HG03460 (cell line): ENCODE measurements around the gene LY6G6C.

ENCODE experiments used
- ATAC-seq: cut with Tn5 transposase; IDR thresholded peaks from one replicate; pipeline ENCODE4 v1.9.1; 2021; ENCODE audit not compliant: unreplicated experiment

The LY6G6C gene

DNA sequence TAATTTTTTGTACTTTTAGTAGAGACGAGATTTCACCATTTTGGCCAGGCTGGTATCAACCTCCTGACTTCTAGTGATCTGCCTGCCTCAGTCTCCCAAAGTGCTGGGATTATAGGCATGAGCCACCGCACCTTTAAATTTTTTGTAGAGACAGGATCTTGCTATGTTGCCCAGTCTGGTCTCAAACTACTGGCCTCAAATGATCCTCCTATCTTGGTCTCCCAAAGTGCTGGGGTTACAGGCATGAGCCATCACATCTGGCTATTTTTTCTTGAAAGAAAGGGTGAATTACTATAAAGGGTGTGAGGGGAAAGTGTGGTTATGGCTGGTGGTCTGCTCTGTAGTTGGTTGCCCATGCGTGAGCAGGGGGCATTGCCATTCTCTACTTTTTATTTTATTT, 13.3 kb downstream of the LY6G6C start:
- no peak for ATAC-seq

DNA sequence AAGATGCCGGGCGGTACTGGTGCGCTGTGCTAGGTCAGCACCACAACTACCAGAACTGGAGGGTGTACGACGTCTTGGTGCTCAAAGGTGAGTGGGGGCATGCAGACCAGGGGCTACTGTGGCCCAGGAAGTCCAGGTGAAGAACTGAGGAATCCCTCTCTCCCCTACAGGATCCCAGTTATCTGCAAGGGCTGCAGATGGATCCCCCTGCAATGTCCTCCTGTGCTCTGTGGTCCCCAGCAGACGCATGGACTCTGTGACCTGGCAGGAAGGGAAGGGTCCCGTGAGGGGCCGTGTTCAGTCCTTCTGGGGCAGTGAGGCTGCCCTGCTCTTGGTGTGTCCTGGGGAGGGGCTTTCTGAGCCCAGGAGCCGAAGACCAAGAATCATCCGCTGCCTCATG, 13.8 kb downstream of the LY6G6C start:
- ATAC-seq, result no peak

GRCh38 chr6:31706599-31706998, 14.9 kb downstream of the LY6G6C start, which contains the start of gene LY6G6F:
TSS of gene LY6G6F (plus strand) at chr6:31706866. CDS start at chr6:31706907, 41 bp downstream.
- ATAC-seq, result no peak

DNA sequence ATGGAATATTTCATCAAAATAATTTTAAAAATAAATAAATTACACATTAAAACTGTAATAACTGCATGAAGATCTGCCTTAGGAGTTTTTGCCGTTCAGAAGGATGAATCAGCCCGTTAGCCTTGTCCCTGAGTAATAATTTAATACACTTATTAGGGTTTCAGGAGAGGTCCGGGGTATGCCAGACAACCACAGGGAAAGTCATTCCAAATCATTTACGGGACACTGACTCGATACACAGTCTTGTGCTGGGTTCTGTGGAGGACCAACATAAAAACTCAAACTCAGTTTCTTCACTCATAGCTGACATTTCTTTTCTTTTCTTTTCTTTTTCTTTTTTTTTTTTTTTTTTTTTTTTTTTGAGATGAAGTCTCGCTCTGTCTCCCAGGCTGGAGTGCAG, 15.6 kb downstream of the LY6G6C start:
- no peak for ATAC-seq

DNA sequence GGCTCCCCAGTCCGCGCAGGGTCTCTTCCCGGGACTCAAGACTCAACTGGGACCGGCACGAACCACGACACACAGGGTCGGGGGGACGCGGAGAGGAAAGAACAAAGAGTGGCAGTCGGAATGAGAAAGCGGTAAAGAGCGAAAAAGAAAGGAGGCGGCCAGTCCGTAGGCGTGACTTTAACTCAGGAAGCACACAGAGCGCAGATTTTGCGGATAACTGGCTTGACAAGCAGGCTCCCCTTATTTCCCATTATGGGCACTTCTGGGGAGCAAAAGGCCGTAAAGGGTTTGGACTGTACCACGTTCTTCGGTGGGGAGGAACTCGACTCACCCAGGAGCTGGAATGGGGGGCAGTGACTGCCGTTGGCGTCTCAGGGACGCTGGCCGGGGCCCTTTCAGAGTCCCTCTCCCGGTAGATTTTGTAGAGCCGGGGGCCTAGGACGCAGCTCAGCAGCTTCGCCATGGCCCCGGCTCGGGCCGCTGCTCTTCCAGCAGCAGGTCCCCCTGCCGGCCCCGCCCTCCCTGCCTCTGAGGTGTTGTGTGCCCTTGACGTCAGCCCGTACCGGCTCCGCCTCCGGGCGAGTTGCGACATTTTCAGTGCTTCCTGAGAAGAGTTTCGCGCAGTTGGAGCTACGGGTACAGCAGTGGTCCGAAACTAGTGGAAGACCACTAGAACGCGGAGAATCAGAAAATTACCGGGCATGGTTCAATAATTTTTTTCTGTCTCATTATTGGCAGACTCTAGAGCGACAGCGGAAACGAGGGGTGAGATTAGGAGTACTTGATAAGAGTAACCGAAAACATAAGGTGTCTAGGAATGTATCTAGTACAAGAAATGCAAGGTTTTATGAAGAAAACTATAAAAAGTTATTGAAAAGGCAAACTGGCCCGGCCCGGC, 18.5 kb downstream of the LY6G6C start, which contains the start of gene ABHD16A:
TSS of gene ABHD16A (minus strand) at position 506 of the 898 bp plus-strand sequence. CDS start at position 463, 43 bp downstream.
- peak; percentile 85 for ATAC-seq

- ATAC-seq, result no peak
These were observed 19.1 kb downstream of the LY6G6C start for GRCh38 chr6:31702405-31702818.

- ATAC-seq, result no peak
These were observed 19.7 kb downstream of the LY6G6C start for GRCh38 chr6:31701666-31702404.

- ATAC-seq, result no peak
These were observed 20.7 kb downstream of the LY6G6C start for GRCh38 chr6:31700740-31701401.

- ATAC-seq, result no peak
These were observed 24.0 kb downstream of the LY6G6C start for GRCh38 chr6:31697555-31697954.

DNA sequence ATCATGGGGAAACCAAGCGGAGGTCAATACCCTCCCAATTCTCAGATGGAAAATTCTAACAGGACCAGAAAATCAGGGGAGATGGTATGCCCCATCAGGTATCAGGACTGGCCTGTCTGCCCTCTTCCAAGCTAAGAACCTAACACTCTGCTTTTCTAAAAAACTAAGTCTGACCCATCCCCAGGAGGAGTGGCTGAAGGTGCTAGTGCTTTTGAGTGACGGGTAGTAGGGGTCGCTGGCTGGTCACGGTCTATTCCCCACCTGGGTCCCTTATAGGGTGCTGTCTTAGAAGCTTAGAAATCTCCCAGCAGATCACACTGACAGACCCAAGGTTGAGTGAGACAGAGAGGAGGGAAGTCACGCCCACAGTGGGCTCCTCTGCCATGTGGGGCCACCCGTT, 28.0 kb downstream of the LY6G6C start:
- no peak for ATAC-seq

GRCh38 chr6:31692886-31693285, 28.7 kb downstream of the LY6G6C start:
- ATAC-seq, result no peak

GRCh38 chr6:31692353-31692752, 29.2 kb downstream of the LY6G6C start:
- no peak for ATAC-seq

- no peak for ATAC-seq
These were observed 29.9 kb downstream of the LY6G6C start for GRCh38 chr6:31691564-31692108.

GRCh38 chr6:31691078-31691463, 30.5 kb downstream of the LY6G6C start:
- ATAC-seq, result no peak

DNA sequence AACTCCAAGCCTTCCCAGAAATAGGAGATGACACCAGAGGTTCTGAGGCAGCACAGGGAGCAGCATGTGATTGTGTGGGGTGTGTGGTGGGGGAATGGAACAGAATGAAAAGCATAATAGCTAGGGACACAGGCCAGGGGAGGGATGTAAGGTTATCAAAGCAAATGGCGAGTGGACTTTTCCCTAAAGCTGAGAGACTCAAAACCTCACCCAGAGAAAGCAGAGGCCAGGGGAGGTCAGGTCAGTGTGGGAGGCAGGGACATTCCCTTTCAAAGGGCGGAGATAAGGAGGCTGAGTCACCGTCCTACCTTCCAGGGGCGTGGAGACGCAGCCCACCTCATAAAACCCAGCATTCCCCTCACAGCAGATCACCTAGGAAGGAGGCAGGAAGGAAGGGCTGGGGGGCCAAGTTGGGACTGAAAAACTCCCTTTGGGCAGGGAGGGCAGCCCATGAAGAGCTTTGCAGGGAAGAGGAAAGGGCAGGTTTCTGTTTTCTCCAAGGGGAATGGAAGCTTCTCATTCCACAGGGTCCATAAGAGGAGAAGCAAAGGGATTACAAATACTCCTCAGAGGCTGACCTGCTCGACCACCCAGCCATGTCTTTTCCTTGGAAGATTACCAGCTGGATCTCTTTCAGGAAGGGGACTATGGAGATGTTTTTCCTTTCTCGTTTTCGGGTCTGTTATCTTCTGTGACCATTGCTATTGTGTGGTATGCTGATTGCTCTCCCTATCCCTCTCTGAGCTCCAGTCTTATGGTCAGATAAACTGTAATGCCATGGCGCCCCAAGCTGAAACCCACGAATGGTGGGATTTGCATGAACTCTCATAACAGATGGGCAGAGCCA, 31.1 kb downstream of the LY6G6C start:
- no peak for ATAC-seq

- ATAC-seq, result no peak
These were observed 32.1 kb downstream of the LY6G6C start for GRCh38 chr6:31689249-31690110.

DNA sequence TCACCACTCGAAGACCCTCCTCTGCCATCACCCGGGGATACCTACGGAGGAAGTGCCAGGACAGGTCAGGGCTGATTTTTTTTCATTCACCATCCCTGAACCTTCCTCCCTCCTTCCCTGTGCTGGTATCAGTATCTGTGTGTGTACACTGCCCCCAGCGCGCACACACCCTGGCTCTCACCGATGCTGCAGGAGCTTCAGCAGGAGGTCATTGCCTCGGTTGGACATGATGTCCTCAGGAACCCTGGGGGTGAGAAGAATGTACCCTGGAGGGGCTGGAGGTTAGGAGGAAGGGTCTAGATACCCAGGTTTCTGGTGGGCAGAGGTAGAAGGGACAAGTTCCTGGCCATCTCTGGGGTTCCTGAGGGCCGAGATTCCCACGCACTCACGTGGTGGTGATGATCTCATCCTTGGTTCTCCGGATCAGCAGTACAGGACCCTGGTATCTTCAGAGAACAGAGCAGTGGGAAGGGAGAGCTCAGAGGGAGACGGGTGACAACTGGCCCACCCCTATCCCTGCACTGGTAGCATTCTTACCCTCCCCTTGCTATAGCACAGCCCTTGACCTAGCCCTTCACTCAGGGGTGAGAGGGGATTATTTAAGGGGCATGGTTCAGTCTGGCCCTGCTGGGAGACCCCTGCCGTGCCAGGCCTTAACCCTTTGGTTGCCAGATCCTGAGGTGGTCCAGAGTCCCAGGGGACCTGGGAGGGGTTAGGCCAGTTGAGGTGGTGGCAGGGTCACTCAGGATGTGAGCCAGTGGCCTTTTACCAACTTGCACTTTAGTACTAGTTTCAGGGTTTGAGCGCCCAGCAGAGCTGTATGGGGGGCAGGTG, 33.5 kb downstream of the LY6G6C start:
- no peak for ATAC-seq

GRCh38 chr6:31687321-31687720, 34.2 kb downstream of the LY6G6C start:
- ATAC-seq, result no peak
